NCI-H524 (cell line): ENCODE results near the gene MRPS27.

Experiments
- DNase-seq, 2 experiments: peaks; one replicate each; lab custom pipeline; 2025; lab: John Stamatoyannopoulos, UW

MRPS27 gene

DNA sequence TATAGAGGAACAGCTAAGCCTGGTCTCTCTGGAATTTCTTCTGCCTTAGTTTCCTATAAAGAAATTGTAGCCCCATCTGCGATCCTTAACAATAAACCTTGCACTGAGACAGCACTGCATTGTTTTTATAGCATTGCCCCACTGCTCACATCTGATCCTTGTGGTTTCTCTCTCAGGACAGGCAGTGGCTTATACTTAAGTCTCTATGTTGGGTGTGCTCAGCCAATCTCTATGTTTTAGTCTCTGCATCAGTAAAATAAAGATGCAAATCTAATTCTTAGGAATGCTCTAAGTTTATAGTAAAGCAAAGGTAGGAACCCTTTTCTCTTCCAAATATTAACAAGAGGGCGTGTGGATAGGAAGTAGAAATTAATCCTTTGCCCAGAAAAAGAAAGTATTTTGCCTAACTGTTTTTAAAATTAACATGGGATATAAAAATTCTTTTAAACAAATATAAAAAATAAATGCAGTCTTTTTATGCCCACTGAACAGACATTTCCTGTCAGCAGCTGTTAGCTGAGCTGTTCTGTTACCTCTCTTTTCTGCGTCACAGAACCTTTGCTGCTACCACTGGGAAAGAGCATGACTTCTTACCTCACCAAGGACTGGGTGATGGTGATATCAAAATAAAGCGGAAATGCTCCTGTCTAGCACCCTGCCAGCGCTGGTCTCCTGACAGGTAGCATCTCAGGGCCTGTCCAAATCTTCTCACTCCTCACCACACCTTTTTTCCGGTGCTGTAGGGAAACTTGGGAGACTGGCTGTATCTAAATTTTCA, 29.5 kb downstream of the MRPS27 start:
- DNase-seq, result no peak

DNA sequence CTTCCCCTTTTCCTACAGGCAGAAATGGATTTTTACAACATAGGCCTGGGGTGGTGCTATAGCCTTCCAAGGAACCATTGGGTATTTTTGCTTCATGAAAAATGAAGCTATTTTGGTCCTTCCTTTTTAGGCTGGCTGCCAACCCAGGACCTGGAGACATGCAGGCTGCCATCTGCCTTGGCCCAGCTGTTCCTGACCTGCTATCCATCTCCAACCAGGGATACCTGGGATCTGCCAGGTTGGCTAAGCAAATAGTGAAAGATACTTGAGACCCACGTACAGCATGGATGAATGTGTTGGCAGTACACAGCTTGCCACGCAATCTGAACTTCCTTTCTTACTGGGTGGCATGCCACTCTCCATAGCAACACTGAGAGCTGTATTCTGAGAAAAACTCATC, 31.1 kb downstream of the MRPS27 start:
- DNase-seq, result peak; percentile 95 to 99

DNA sequence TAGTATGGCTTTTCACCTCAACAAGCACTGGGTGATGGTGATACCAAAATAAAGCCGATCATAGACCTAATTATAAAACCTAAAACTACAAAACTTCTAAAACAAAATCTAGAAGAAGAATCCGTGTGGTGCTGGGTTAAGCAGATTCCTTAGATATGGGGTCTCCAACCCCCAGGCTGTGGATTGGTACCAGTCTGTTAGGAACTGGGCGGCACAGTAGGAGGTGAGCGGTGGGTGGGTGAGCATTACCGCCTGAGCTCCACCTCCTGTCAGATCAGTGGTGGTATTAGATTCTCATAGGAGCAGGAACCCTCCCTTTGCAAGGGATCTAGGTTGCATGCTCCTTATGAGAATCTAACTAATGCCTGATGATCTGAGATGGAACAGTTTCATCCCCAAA, 33.2 kb downstream of the MRPS27 start:
- no peak for DNase-seq

DNA sequence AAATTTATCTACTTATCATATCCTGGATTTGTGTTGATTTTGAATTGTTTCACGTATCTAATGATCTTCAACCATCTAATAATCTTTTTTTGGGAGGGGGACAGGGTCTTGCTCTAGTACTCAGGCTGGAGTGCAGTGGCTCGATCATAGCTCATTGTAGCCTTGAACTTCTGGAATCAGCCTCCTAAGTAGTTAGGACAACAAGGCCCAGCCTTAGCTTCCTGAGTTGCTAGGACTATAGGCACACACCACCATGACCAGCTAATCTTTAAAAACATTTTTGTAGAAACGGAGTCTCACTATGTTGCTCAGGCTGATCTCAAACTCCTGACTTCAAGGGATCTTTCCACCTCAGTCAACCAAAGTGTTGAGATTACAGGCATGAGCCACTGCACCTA, 34.6 kb downstream of the MRPS27 start:
- no peak for DNase-seq

DNA sequence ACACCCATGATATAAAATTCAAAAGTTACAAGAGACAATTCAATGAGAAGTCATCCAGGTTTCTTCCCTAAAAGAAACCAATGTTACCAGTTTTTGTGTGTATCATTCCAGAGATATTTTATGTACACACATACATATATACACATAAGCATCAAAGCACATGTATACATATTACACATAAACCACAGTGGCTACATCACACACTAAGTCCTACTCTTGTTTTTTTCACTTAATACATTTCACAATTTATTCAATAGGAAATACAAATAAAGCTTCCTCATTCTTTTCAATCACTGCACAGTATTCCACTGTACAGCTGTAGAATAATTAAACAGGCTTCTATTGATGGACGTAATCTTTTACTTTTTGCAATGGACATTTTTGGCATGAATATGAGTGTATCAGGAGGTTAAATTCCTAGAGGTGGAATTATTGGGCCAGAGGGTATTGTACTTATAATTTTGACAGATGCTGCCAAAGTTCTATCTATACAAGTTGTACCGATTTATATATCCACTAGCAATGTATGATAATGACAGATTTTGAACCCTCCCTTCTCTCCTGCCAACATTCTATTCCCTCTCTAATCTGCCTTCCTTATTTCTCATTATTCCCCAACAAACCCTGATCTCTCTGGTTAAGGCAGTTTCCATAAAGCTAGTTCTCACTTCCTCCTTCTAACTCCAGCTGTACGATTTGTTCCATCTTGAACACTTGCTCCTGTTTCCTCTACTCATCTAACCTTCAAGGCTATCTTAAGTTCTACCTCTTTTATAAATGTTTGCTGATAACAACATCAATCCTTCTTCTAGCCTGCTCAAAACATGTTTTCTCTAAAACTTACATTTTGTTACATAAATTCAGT, 35.2 kb downstream of the MRPS27 start:
- no peak for DNase-seq

DNA sequence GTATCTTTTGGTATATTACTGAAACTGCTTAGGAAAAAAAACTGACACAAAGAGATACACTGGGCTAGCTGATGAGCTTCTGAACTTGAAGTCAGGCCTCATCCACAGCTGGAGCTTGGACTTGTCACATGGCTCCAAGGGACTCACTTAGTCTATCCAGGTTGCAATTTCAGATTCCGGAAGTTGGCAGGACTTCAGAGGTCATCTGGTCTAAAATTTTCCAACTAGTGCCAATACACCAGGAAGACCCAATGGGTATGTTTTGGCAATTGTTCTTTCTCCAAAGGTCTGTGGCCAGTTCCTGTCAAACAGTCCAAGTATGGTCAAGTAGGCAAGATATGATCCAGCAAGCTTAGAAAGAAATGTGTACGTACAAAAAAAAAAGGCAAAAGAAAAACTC, 36.7 kb downstream of the MRPS27 start:
- DNase-seq, result no peak

DNA sequence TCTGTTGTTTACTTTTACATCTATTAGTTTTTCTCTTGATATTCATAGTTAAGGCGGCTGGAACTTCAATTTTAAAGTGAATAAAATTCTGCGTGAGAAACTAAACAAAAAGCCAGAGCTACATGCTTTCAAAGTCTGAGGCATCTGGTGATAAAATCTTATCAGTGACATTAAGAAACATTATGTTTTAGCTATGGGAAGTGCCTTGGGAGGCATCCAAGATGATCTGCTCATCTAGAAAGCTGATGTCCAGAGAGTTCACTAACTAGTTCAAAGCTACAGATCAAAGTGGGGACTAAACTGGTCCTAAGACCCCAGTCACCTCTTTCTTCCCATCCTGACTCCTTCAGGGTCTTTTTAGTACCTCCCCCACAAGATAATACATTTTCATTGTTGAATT, 37.2 kb downstream of the MRPS27 start:
- DNase-seq, result no peak

DNA sequence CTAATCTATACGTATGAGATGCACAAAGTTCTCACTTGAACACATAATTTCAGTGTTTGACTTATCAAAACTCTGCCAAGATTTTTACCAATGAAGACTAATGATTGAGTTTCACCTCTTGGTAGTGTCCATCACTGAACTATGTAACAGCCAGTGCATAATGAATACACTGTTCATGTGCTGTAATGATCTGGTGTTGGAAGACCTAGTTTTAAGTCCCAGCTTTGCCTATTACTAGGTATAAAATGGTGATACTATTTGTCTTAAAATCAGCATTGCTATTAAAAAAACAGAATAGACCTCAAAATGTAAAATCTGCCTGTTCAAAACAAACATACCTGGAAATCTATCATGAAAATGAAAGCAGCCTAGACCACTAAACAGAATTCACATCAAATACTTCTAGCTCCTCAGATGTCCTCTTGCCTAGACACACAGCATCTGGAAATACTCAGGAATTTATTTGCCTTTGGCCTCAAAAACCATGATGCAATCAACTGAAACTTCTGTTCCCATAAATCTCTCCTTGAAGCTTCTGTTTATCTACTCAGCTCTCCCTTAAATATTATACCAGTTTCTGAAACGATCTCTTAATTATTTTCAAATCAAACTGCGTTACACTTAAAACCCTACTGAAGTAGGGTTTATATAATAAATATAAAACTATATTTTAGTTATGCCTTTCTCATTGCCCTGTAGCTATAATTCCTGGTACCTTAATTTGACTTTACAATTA, 38.1 kb downstream of the MRPS27 start:
- peak; percentile 9 to 37 for DNase-seq

DNA sequence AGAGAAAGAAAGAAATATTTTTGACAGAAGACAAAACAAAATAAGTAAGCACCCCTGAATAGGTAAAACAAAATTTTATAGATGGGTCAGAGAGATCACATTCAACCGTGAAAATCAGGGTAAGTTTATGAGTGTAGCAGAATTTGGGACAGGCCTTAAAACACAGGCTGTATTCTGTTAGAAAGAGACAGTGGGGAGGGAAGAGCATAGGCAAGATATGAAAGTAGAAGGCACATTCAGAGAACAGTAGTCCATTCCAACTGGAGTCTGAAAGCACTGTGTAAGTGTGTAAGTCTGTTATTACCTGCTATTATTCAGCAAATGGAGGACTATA, 38.6 kb downstream of the MRPS27 start:
- DNase-seq, result no peak

DNA sequence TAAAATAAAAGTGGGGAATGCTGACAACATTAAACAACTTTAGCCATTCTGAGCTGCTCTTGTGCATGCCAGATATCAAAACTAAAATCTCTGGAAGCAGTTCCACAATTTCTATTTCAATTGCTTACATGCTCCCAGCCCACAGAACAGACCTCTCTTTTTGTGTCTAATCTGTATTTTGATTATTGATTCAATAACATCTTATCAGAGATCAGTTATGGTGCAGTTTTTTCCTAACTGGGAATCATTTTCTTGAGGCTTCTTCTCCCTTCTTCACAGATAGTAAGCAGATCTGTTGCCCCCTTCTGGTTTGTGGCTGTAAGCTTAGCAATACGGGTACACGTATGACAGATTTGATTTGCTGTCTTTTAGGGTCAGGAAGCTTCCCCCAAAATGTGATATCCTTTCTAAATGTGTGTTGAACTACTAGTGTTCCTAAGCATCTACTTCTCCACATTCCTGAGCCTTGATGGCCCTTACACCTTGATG, 39.4 kb downstream of the MRPS27 start:
- peak in 1 of 2 experiments; percentile 36 for DNase-seq

DNA sequence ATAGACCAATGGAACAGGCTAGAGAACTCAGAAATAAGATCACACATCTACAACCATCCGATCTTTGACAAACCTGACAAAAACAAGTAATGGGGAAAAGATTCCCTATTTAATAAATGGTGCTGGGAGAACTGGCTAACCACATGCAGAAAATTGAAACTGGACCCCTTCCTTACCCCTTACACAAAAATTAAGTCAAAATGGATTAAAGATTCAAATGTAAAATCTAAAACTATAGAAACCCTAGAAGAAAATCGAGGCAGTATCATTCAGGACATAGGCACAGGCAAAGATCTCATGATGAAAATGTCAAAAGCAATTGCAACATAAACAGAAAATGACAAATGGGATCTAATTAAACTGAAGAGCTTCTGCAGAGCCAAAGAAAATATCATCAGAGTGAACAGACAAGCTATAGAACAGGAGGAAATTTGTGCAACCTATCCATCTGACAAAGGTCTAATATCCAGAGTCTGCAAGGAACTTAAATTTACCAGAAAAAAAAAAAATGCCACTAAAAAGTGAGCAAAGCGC, 43.8 kb downstream of the MRPS27 start:
- no peak for DNase-seq

DNA sequence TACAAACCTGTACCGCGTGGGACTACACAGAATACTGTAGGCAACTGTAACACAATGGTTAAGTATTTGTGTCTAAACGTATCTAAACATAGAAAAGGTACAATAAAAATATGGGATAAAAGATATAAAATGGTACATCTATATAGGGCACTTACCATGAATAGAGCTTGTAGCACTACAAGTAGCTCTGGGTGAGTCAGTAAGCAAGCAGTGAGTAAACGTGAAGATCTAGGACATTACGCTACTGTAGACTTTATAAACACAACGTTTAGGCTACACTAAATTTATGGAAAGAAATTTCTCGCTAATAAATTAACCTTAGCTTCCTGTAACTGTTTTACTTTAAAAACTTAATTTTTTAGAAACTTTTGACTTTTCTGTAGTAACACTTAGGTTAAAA, 46.5 kb downstream of the MRPS27 start:
- no peak for DNase-seq

DNA sequence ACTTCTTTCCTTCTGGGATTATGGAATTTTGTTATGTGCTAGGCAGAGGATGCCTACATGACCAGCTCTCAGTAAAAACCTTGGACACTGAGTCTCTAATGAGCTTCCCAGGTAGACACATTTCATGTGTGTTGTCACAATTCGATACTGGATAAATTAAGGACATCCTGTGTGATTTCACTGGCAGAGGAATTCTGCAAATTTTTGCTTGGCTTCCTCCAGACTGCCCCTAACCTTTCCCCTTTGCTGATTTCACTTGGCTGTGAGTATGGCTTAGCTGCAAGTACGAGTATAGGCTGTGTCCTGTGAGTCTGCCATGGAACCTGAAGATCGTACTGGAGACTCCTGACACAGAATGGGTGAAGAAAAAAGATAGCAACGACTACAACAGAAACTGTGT, 47.6 kb downstream of the MRPS27 start:
- no peak for DNase-seq

DNA sequence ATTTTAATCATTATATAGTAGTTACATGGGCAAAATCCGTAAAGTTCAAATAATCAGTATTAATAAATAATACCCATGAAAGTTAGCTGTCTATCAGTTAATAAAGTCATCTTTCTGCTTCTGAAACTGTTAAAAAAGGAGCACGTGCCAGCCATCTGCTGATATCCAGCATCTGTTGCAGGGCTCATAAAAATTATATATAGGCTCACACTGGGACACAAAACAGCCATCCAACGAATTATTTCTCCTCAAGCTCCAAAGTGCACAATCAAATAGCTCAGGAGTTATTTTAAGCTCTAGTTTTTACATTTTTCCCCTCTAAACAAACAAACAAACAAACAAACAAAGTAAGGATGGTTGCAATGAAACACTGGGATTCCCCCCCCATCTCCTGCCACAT, 48.3 kb downstream of the MRPS27 start:
- peak in 1 of 2 experiments; percentile 50 for DNase-seq

DNA sequence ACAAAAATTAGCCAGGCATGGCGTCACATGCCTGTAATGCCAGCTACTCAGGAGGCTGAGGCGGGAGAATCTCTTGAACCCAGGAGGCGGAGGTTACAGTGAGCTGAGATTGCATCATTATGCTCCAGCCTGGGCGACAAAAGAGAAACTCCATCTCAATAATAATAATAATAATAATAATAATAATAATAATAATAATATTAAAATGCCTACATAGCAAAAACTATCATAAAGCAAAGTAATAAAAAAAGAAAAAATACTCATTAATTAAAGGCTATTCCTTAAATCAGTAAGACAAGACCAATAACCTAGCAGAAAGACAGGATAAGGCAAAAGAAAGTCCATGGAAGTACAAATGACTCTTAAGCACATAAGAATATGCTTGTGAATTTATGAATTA, 50.0 kb downstream of the MRPS27 start:
- no peak for DNase-seq

DNA sequence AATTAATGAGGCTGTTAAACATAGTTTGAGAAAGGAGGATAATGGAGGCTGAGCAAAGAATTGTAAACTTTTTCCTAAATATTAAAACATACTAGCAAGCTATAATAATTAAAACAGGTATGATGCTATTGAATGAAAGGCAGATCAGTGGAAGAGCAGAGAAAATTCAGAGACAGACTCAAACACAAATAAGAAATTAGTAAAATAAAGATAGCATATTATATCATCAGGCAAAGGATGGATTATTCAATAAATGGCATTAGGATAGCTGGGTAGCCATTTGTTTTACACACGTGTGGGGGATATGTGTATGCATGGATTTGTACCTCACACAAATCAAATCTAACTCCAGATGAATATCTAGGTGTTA, 50.6 kb downstream of the MRPS27 start:
- DNase-seq, result no peak

DNA sequence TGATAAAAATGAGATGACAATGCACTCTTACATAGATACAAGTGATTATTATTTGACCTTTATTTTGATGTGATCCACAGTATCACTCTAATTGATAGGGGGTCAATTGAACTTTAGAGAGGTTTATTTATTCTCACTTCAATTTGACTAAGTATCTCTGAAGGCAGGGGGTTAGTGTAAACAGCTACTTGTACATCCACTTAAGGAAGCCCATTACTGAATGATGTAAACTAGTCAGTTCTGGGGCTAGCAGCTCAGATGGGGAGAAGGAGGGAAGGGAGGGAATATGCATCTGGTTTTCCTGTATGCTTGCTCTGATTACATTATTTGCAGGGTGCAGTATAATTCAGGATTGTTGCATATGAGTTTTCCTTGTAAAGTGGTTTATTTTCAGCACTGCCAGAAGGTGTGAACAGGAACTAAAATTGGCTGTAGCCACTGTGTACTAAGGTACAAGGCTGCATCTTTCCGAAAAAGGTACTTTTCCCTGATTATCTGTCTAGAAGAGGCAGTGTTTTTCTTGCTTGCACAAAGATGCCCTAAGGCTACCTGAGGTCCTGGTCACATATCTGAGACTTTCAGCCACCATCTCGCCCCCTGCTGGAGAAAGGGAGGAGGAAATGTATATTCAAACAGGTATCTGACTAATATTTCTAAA, 51.2 kb downstream of the MRPS27 start:
- DNase-seq, result peak; percentile 28 to 46

DNA sequence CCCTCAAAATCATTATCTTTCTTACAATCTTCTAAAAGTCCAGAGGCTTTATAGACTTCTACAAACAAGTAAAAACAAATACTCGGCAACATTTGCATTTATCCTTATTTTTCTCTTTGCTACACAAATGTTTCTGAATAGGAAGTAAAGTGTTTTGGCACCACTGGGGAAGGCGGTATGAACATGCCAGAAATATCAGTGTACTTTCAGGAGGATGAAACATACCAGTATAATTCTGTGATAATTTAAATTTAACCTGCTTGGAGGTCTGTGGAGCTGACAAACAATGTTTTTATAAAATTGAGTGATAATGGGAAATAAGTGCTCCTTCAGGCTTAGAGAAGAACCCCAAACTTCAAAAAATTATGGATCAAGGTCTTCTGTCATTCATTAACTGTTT, 51.8 kb downstream of the MRPS27 start:
- no peak for DNase-seq

DNA sequence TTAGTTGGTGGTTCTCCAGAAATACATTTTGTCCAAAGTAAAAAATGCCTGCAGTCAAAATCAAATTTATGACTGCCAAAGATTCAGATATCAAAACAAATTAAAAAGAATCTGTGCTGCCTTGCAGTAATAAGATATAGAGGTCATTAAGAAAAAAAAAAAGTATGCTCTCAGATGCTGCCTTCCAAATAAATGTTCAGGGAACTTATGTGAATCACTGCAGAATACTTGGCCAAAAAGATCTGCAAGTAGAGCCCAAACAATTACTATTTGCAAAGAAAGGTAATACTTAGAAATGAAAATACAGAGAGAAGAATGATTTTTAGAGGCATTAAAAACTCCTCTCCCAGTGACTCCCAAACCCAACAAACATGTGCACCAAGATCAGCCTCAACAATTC, 52.4 kb downstream of the MRPS27 start:
- DNase-seq, result no peak

DNA sequence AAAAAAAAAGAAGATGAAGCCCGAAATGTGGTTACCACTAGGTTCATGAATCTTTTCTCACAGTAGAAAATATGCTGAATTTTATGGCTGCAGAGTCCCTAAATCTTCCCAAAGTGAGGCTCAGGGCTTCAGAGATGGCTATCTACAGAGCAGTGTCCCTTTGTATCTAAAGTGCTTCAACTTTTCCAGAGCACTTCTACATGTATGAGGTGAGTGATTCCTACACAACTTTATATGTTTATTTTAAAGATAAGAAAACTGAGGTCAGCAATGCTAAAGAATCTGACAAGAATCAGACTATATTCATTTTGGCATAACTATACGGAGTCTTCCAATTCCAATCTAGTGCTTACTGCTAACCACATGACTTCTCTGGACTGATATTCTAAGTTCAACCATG, 53.2 kb downstream of the MRPS27 start:
- no peak for DNase-seq

DNA sequence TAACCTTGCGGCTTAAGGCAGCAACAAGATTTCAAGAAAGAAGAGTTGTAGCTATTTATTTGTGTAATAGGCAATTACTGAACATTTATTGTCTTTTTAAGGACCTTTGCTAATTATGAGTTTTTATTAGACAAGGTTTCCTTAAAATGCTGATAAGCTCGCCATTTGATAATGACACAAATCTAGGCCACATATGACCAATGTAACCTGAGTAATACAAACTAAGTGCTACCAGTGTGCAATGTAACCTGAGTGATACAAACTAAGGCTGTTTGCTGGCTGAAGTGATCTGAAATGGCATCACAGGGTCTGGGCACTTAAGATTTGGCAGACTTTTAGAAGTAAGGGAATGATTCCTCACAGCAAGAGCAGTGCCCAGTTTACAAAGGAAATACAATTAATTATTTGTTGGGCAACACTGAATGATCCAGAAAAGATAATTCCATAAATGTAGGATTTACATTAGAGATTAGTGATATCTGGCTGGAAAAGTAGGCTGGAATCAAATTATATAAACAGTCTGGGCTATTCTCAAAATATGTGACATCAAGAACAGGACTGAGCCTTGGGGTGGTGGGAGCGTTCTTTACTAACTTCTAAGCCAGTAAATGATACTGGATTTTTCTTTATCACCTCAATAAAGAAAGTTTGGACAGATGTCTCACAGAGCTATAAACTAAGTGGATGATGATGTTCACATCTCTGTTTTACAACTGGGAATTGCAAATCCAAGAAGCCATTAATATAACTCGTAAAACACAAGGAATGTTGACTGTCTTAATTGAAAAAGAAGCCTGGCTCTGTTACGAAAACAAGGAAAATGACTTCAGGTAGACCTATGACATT, 54.8 kb downstream of the MRPS27 start:
- no peak for DNase-seq
